Measurements from ENCODE around the gene CLEC9A. TPM values are rescaled to one million over a fixed set of nuclear protein-coding genes. Genes with fewer than 3 reads are reported as not detected.

CLEC9A gene
- total and polyA plus RNA-seq, 2 donors (not counting 1 experiment from before 2014, with no cell fraction given): not detected

DNA sequence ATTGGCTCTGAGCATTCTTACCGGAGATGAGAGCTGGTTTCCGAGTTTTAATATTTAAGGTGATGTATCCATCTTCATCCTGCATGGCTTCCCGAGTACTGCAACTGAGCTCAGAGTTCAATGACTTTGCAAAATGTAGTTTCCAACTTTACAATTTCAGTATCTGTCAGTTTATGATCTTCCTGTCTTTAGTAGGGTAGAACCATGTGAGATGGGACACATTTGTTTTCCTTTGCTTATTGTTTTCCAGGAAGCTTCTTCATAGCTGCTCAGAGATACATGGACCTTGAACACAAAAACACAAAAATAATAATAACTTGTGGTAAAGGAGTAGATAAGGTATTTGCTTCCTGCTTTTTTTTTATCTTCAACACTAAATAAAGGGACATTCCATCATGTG lies 31.5 kb upstream of the CLEC9A start, which contains the start of gene CLEC1B:
TSS of gene CLEC1B (minus strand) at position 106 of the 400 bp plus-strand sequence. CDS start at position 85, 21 bp downstream.
- Histone ChIP-seq H3K4me3 (replicated peaks in 1 of 4; ENCODE audit: control extremely low read depth in 1 of 4, insufficient read depth in 1 of 4, low read depth in 3 of 4, low read length in 4 of 4) (no peak within 1 kb of the TSS), H3K27me3 (ENCODE audit: control insufficient read depth, insufficient read depth, low read length) (no peaks in the 10 kb centered on the region), H3K9ac (ENCODE audit: insufficient read depth, low read length) (no peak within 1 kb of the TSS), H3K4me2 (ENCODE audit: extremely low read depth, insufficient read depth, low read length) (no peak within 1 kb of the TSS), H3K27ac (ENCODE audit: insufficient read depth, low read length) (no peak within 1 kb of the TSS), H3K4me1 (ENCODE audit: control insufficient read depth, extremely low read depth, insufficient read depth, low read length) (no peaks in the 10 kb centered on the region), H3K9me3 (ENCODE audit: control insufficient read depth, insufficient read depth, low read depth, low read length) (no peaks in the 10 kb centered on the region), H2AFZ (ENCODE audit: low read length) (no peak within 1 kb of the TSS), H3K36me3 (ENCODE audit: control insufficient read depth, insufficient read depth, low read length) (no peaks in the 10 kb centered on the region), H4K20me1 (ENCODE audit: control insufficient read depth, extremely low read depth, insufficient read depth, low read length) (no peaks in the 10 kb centered on the region), H3K79me2 (ENCODE audit: control insufficient read depth, insufficient read depth, low read length) (no peaks in the 10 kb centered on the region)
- TF ChIP-seq, protein P1, sequence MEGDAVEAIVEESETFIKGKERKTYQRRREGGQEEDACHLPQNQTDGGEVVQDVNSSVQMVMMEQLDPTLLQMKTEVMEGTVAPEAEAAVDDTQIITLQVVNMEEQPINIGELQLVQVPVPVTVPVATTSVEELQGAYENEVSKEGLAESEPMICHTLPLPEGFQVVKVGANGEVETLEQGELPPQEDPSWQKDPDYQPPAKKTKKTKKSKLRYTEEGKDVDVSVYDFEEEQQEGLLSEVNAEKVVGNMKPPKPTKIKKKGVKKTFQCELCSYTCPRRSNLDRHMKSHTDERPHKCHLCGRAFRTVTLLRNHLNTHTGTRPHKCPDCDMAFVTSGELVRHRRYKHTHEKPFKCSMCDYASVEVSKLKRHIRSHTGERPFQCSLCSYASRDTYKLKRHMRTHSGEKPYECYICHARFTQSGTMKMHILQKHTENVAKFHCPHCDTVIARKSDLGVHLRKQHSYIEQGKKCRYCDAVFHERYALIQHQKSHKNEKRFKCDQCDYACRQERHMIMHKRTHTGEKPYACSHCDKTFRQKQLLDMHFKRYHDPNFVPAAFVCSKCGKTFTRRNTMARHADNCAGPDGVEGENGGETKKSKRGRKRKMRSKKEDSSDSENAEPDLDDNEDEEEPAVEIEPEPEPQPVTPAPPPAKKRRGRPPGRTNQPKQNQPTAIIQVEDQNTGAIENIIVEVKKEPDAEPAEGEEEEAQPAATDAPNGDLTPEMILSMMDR (conservative IDR thresholded peaks at IDR 0.05 in 1 of 2, IDR thresholded peaks at IDR 0.05 in 1 of 2; ENCODE audit: low read depth in 1 of 2, low read length in 2 of 2): no peak
- TF ChIP-seq EZH2 (IDR thresholded peaks at IDR 0.05; ENCODE audit: low read length, missing control alignments): no peak
- DNase-seq (ENCODE audit: low read depth in 2 of 2): no peak

- no peaks in the 10 kb centered on the region for H3K36me3 ChIP-seq (ENCODE audit: control insufficient read depth, insufficient read depth, low read length)
- H4K20me1 ChIP-seq (ENCODE audit: control insufficient read depth, extremely low read depth, insufficient read depth, low read length): no peaks in the 10 kb centered on the region
- no peaks in the 10 kb centered on the region for H3K9me3 ChIP-seq (ENCODE audit: control insufficient read depth, insufficient read depth, low read depth, low read length)
- H3K27me3 ChIP-seq (ENCODE audit: control insufficient read depth, insufficient read depth, low read length): no peaks in the 10 kb centered on the region
- DNase-seq (ENCODE audit: low read depth in 2 of 2): no peak
- H3K4me2 ChIP-seq (ENCODE audit: extremely low read depth, insufficient read depth, low read length): no peak overlapping the region
- no peak overlapping the region for H2AFZ ChIP-seq (ENCODE audit: low read length)
- no peaks in the 10 kb centered on the region for H3K4me1 ChIP-seq (ENCODE audit: control insufficient read depth, extremely low read depth, insufficient read depth, low read length)
- H3K9ac ChIP-seq (ENCODE audit: insufficient read depth, low read length): no peak overlapping the region
- TF ChIP-seq, protein P1 (conservative IDR thresholded peaks at IDR 0.05 in 1 of 2, IDR thresholded peaks at IDR 0.05 in 1 of 2; ENCODE audit: low read depth in 1 of 2, low read length in 2 of 2): no peak
- TF ChIP-seq EZH2 (IDR thresholded peaks at IDR 0.05; ENCODE audit: low read length, missing control alignments): no peak
- no peak overlapping the region for H3K4me3 ChIP-seq (replicated peaks in 1 of 4; ENCODE audit: control extremely low read depth in 1 of 4, insufficient read depth in 1 of 4, low read depth in 3 of 4, low read length in 4 of 4)
- no peak overlapping the region for H3K27ac ChIP-seq (ENCODE audit: insufficient read depth, low read length)
- H3K79me2 ChIP-seq (ENCODE audit: control insufficient read depth, insufficient read depth, low read length): no peaks in the 10 kb centered on the region
Observed at GRCh38 chr12:10001171-10001776, 29.2 kb upstream of the CLEC9A start.

- TF ChIP-seq, protein P1 (conservative IDR thresholded peaks at IDR 0.05 in 1 of 2, IDR thresholded peaks at IDR 0.05 in 1 of 2; ENCODE audit: low read depth in 1 of 2, low read length in 2 of 2): no peak
- no peak for TF ChIP-seq EZH2 (IDR thresholded peaks at IDR 0.05; ENCODE audit: low read length, missing control alignments)
- H3K4me1 ChIP-seq (ENCODE audit: control insufficient read depth, extremely low read depth, insufficient read depth, low read length): no peaks in the 10 kb centered on the region
- H2AFZ ChIP-seq (ENCODE audit: low read length): no peak overlapping the region
- no peaks in the 10 kb centered on the region for H4K20me1 ChIP-seq (ENCODE audit: control insufficient read depth, extremely low read depth, insufficient read depth, low read length)
- H3K4me3 ChIP-seq (replicated peaks in 1 of 4; ENCODE audit: control extremely low read depth in 1 of 4, insufficient read depth in 1 of 4, low read depth in 3 of 4, low read length in 4 of 4): no peak overlapping the region
- no peaks in the 10 kb centered on the region for H3K79me2 ChIP-seq (ENCODE audit: control insufficient read depth, insufficient read depth, low read length)
- DNase-seq (ENCODE audit: low read depth in 2 of 2): no peak
- H3K27me3 ChIP-seq (ENCODE audit: control insufficient read depth, insufficient read depth, low read length): no peaks in the 10 kb centered on the region
- no peaks in the 10 kb centered on the region for H3K36me3 ChIP-seq (ENCODE audit: control insufficient read depth, insufficient read depth, low read length)
- no peak overlapping the region for H3K9ac ChIP-seq (ENCODE audit: insufficient read depth, low read length)
- H3K9me3 ChIP-seq (ENCODE audit: control insufficient read depth, insufficient read depth, low read depth, low read length): no peaks in the 10 kb centered on the region
- H3K4me2 ChIP-seq (ENCODE audit: extremely low read depth, insufficient read depth, low read length): no peak overlapping the region
- no peak overlapping the region for H3K27ac ChIP-seq (ENCODE audit: insufficient read depth, low read length)
Observed at GRCh38 chr12:10012630-10013330, 17.7 kb upstream of the CLEC9A start.
